Stimulated activated CD8-positive, alpha-beta memory T cell treated with anti-CD3 and anti-CD28 coated beads, Interleukin-12 subunit alpha, Interleukin-12 subunit beta, amount 100 ng/mL, for 24 hours (primary cell): Measurements from ENCODE around the gene POLR2I.
A peak's percentile ranks its signal among the peaks of the same experiment; 100 is the strongest.

Experiments
- DNase-seq: peaks from one replicate; pipeline ENCODE4 v3.0.0-alpha.2; 2020; ENCODE audit errors: extremely low read depth

The POLR2I gene

DNA sequence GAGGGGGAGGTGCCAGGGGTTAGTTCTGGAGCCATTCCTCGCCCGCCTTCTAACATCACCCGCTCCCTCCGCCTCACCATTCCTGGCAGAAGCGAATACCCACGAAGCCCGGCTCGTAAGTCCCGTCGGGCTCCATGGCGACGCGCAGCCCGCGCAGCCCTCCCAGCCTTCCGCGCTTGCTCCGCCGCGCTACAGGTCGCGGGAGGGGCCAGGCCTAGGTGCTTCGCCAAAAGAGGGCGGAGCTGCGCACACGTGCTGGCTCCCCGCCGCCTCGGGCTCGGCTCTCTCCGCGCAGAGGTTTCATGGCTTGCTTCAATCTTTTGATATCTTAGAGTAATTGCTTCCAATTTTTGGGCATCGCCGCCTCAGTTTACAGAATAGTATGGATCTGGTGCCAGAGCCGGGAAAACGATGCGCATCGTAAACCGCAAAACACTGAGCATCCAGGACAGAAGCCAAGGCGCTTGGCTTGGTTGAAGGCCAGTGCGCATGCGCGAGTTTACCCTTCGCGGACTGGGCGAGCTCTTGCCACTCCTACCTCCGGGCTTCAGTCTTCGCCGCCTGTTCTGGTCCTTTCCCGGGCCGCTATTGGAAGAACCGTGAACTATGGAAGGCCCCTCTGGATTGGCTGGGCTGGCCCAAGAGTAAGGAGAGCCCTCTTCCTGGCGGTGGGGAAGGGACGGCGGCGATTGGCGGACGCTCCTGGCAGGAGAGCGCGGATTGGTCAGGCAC, at the start of gene POLR2I:
POLR2I (minus strand) TSS at position 155 of the 732 bp plus-strand sequence; CDS start at position 136, 19 bp downstream.
- DNase-seq, result peak; percentile 95

DNA sequence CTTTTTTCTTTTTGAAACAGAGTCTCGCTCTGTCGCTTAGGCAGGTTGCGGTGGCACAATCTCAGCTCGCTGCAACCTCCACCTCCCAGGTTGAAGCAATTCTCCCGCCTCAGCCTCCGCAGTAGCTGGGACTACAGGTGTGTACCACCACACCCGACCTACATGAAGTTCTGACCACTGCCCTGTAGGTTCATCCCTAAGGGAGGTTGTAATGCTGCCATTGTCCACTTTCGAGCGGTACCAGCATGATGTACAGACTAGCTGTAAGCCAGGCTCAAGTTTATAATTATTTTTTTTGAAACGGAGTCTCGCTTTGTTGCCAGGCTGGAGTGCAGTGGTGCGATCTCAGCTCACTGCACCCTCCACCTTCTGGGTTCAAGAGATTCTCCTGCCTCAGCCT, 49.1 kb upstream of the POLR2I start:
- no peak for DNase-seq

DNA sequence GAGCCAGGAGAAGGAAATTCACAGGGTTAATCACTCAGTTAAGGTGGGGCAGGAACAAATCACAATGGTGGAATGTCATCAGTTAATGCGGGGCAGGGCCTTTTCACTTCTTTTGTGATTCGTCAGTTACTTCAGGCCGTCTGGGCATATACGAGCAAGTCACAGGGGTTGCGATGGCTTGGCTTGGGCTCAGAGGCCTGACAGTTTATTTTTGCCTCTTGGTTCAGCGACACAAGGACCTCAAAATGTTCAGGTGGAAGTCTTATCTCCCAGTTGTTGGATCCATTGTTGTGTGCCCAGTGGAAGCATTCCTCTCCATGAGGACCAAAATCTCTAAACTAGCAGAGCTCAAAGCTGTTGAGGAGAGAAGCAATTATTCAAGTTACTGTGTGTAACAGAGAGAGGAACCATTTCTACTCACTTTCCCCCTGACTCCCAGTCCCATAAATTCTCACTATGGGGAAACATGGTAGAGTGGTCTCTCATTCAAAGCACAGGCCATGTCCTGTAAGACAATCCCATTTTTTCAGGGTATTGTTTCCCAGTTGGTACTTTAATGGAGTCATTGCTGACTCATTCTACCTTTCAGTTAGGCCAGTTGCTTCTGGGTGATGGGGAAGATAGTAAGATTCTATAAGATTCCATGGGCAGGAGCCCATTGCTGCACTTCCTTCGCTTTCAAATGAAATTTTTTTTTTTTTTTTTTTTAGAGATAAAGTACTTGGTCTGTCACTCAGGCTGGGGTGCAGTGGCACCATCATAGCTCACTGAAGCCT, 46.3 kb upstream of the POLR2I start:
- DNase-seq, result no peak

DNA sequence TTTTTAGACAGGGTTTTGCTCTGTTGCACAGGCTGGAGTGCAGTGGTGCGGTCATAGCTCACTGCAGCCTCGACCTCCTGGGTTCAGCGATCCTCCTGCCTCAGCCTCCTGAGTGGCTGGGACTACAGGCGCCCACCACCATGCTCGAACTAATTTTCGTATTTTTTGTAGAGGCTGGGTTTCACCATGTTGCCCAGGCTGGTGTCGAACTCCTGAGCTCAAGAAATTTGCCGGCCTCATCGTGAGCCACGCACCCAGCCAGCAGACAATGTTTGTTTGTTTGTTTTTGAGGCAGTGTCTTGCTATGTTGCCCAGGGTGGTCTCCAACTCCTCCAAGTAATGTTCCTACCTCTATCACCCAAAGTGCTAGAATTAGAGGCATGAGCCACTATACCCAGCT, 38.5 kb upstream of the POLR2I start:
- no peak for DNase-seq

GRCh38 chr19:36152352-36153091, 37.8 kb upstream of the POLR2I start, which contains the start of gene COX7A1:
COX7A1 (minus strand) TSS chr19:36152447; CDS start chr19:36152407, 40 bp downstream.
- no peak for DNase-seq

- no peak for DNase-seq
Measured at GRCh38 chr19:36152019-36152351, 37.3 kb upstream of the POLR2I start.

DNA sequence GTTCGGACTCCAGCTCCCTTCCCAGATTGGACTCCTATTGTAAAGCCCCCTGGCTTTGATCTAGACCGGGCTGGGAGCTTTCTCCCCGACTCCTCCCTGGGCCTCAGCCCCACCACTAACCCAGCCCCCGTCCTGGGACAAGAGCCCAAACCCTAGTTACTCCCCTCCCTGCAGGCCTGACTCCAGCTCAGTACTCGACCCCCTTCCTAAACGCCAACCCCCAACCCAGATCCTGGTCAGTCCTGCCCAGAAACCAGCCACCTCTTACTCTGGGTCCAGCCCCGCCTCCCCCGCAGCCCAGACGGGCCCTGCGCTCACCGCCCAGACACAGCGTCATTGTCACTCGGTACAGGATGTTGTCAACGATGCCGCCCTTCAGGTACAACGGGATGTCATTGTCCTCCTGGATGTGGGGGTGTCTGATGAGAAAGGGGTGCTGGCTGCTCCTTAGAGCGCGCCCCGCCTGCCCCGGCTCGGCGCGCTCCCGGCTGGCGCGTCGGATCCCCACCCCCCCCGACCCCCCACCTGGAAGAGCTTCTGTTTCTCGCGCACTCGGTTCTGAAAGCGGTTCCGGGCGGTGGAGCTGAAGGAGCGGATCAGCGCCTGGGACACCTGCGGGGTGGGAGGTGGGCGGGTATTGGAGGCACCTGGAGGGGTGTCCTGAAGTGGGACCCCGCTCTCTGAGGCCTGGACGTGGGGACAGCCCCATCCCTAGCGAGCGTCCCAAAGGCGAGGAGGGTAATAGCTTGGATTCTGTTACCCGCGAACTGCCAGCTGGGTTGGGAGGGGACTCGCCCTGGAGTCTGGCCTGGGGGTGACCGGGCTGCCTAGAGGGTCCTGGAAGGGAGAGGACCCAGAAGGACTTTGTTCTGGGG, 36.7 kb upstream of the POLR2I start:
- no peak for DNase-seq

GRCh38 chr19:36150586-36150985, 35.9 kb upstream of the POLR2I start:
- no peak for DNase-seq

- DNase-seq, result no peak
Measured at GRCh38 chr19:36149673-36150406, 35.2 kb upstream of the POLR2I start.

- no peak for DNase-seq
Measured at GRCh38 chr19:36144624-36145023, 29.9 kb upstream of the POLR2I start.

DNA sequence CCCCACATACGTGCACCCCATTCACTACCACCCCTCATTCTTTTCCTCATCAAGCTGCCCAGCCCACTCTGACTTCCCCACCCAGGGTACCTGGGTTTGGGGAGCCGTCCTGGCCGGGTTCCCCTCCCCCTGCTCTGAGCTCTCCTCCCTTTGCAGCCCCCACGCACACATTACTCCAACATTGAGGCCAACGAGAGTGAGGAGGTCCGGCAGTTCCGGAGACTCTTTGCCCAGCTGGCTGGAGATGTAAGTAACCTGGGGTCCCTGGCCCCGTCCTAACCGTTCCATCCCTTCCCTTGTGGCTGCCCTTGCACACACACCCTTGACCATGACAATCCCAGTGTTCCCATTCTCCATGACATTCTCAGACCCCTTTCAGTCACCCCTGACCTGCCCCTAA, 27.8 kb upstream of the POLR2I start:
- DNase-seq, result no peak

- DNase-seq, result no peak
Measured at GRCh38 chr19:36142046-36142445, 27.4 kb upstream of the POLR2I start.

- DNase-seq, result peak; percentile 70
Measured at GRCh38 chr19:36141039-36141927, 26.6 kb upstream of the POLR2I start.

DNA sequence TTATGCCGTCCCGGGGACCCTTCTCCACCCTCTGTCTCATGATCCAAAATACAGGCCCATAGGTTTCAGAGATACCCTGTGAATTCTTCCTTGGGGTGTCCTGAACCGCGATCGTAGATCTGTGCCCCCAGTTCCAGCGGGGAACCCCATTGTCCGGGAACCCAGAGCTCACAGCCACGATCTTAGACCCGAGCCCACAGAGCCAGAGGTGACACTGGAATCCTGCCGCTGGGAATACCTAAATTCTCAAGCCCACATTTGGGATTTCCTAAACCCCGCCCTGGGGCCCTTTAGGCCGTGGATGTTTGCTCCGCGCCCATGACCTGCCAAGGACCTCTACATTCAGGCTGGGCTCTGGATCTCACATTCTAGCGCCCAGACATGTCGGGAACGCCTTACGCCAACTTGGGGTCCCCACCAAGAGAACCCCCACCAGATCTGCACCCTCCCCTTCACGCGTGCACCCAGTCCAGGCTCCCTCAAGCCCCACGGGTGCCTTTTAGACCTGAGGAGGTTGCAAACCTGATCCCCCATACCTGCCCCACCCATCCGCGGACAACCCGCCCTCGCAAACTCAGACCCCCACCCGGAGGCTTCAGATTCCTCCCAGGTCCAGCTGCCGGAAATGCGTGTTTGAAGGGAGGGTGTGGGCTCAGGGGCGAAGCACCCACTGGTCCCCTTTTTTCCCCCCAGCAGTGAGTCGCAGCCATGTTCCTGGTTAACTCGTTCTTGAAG, 25.8 kb upstream of the POLR2I start:
- DNase-seq, result peak; percentile 10

DNA sequence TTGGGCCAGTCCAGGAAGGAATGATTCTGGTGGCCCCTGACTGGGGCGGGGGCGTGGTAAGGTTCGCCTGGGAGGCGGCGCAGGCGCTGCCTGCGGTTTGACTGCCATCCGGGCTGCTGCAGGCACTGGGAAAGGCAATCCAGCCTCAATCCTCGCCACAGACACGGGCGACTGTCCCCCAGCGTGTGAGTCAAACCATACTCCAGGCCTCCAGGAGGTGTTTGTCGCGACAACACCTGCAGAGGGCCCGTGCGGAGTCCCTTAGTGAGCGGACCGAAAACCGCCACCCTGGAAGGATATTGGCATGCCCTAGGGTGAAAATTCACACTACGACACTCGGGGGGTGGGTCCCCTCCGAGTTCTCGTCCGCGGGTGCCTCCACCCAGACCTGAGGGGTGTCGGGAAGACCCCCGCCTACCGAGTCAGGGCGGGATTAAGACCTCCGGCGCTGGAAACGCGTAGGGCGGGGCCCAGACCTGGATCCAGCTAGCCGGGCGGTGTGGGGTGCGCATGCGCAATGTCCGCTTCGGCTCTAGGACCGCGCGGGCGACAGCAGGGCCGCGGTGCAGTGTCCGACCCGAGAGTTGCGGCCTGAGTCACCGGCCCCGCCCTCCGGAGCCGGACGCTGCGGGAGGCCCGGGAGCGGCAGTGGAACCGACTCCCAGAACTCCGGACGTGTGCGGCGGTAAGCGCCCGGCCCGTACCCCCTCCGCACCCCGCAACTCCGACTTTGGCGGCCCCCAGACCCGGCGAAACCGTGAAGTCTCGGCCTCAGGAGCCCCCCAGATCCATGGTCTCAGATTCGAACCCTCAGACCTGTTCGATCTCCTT, 25.0 kb upstream of the POLR2I start, which contains the start of gene CAPNS1:
CAPNS1 (plus strand) TSS at position 594 of the 831 bp plus-strand sequence. CDS start 946 bp downstream, outside the sequence.
- peak; percentile 90 for DNase-seq

DNA sequence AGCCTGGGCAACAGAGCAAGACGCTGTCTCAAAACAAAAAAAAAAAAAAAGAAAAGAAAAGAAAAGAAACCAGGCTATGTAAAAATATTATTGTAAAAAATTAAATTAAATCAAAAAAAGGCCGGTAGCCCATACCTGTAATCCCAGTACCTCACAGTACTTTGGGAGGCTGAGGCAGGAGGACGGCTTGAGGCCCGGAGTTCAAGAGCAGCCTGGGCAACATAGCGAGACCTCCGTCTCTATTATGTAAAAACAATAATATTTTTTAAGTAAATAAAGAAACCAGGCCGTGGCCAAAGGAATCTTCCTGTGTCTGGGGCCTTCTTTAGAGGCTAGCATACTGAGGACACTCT, 24.4 kb upstream of the POLR2I start:
- DNase-seq, result no peak

GRCh38 chr19:36136964-36137686, 22.4 kb upstream of the POLR2I start:
- no peak for DNase-seq
